RWPE1 (cell line): ENCODE results near the gene TBCK.

Source experiments
- CTCF ChIA-PET: fragments of 350-600 bp; sonication (Branson Sonifier 250); formaldehyde crosslinking; extraction: SDS; loops from one replicate; lab custom pipeline; 2021; lab: Yijun Ruan, JAX
- POLR2A ChIA-PET: fragments of 400-600 bp; formaldehyde crosslinking; extraction: SDS; loops from one replicate; lab custom pipeline; 2020; ENCODE audit warnings: antibody characterized with exemption; ENCODE audit not compliant: low non-redundant PET; lab: Yijun Ruan, JAX
- DNase-seq: peaks from one replicate; pipeline ENCODE4 v3.0.0; 2012; ENCODE audit warnings: low spot score
- H3K27ac ChIP-seq: fragments of 450-650 bp; 2 replicates; pipeline ENCODE4 v1.5.1; 2017
- TF ChIP-seq, protein P1 (sequence below): fragments of 450-650 bp; conservative IDR thresholded peaks from 2 replicates; pipeline ENCODE4 v1.5.1; 2017; ENCODE audit warnings: low read depth, mild to moderate bottlenecking

The TBCK gene

DNA sequence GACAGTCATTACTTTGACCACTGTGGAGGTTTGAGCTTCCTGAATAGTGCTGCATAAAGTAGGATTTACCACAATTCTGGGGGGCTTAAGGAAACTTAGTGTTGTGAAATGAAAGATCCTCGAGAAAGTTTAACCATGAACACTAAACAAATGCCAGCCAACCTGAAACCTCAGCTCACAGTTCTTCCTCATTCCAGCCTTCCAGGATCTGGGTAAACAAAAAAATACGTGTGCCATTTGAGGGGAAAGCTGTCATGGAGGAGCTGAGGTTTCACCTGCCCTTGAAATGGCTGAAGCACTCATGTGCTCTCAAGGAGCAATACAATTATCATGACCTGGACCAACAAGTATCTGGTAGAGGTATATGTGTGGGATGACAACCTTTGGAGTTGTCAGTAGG is 278.0 kb downstream of the TBCK start:
- TF ChIP-seq, protein P1, sequence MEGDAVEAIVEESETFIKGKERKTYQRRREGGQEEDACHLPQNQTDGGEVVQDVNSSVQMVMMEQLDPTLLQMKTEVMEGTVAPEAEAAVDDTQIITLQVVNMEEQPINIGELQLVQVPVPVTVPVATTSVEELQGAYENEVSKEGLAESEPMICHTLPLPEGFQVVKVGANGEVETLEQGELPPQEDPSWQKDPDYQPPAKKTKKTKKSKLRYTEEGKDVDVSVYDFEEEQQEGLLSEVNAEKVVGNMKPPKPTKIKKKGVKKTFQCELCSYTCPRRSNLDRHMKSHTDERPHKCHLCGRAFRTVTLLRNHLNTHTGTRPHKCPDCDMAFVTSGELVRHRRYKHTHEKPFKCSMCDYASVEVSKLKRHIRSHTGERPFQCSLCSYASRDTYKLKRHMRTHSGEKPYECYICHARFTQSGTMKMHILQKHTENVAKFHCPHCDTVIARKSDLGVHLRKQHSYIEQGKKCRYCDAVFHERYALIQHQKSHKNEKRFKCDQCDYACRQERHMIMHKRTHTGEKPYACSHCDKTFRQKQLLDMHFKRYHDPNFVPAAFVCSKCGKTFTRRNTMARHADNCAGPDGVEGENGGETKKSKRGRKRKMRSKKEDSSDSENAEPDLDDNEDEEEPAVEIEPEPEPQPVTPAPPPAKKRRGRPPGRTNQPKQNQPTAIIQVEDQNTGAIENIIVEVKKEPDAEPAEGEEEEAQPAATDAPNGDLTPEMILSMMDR: no peak
- ChIA-PET CTCF (interaction anchor here (0.6 kb wide), 1 partner anchor 278 kb away, joined by 5 read pairs; no protein-coding TSS in a partner anchor), POLR2A (no interaction called here)
- no peak overlapping the region for H3K27ac ChIP-seq
- DNase-seq: no peak

DNA sequence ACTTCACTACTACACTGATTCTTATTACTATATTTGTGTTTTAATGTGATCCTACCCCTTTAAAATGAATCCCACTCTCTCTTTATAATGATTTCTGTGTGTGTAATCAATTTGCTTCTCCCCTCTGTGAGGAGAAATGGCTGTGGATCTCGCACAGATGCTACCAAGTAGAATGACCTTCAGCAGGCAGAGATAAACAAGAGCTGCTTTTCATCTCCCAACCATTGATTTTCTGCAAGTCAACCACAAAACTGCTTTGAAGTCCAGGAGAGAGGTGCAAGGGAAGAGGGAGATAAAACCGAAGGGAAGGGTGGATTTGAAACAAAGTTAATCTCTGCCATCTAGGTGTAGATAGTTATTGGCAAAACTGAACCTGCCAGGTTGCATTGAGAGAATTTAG is 279.2 kb downstream of the TBCK start:
- DNase-seq: no peak
- TF ChIP-seq, protein P1: no peak
- ChIA-PET CTCF (interaction anchor here (0.6 kb wide), 1 partner anchor 429 kb away, joined by 3 read pairs; no protein-coding TSS in a partner anchor), POLR2A (no interaction called here)
- no peak overlapping the region for H3K27ac ChIP-seq

DNA sequence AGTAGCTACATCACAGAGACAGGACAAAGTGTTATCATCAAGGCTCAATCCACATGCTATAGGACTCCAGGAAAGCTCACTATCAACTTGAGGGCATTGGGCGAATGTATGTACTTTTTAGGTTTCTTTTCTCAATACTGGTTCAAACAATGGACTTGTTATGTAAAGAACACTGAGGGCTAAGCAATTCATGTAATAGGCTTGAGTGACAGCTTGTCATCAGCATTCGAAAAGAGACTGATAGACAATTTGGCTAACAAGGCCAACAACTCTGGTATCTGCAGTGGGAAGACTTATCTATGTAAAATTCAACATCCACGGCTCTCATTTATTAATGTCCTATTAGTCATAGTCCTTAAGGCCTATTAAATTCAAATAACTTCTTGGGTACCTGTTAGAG is 279.7 kb downstream of the TBCK start:
- TF ChIP-seq, protein P1: no peak
- ChIA-PET POLR2A (no interaction called here), CTCF (no interaction called here)
- no peak overlapping the region for H3K27ac ChIP-seq
- no peak for DNase-seq

DNA sequence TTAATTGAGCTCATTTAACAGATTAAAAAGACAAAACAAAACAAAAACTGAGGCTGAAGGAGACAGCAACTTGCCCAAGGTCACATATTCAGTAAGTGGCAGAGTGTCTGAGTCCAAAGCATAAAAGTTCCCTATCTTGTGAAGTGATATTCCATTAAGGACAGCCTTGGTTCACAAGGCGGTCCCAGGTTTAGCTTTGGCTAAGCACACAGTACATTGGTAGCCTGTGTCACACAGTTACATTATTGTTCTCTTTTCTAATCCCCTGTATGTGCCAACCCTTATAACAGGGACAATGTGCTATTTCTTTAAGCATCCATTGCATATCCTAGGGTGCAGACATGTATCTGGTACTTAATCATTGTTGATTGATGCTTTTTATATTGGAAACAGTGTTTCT is 280.8 kb downstream of the TBCK start:
- CTCF ChIA-PET: no interaction called here
- POLR2A ChIA-PET: no interaction called here
- H3K27ac ChIP-seq: no peak overlapping the region
- TF ChIP-seq, protein P1: no peak
- no peak for DNase-seq

DNA sequence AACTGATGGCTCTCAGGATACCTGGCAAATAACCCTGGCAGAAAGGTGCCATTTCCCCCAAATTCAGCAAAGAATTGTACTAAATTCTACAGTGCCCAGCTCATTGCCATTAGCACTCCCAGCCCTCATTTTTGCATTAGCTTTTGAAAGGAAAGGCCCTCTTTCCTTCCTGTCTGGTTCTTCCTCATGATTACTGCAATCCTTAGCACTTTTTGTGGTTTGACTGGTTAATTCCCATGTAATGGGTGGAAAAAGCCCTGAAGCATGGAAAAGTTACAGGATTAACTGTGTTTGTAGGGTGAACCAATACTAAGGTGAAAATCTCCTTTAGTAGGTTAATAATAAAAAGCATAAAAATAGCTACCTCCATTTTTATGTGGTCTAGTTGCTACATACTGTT is 281.3 kb downstream of the TBCK start:
- H3K27ac ChIP-seq: no peak overlapping the region
- CTCF ChIA-PET: no interaction called here
- DNase-seq: no peak
- TF ChIP-seq, protein P1: no peak
- POLR2A ChIA-PET: no interaction called here

DNA sequence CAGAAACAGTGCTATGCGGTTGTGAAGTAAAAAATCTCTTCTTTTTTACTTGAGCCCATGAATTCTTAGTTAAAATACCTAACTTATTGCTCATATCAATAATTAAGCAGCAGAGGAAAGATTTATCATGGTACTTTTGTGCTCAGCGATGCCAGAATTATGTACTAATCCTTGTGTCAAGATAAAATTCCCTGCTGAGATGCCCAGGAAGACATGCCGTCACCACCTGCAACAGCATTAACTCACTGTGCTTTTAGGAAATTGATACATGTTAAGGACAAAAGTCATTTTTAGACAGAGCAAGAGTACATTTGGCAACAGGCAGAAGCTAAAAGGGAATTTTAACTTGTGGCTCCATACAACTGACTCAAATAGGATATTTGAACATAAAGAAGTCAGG is 281.8 kb downstream of the TBCK start:
- POLR2A ChIA-PET: no interaction called here
- no peak overlapping the region for H3K27ac ChIP-seq
- no peak for DNase-seq
- CTCF ChIA-PET: no interaction called here
- TF ChIP-seq, protein P1: no peak
